ENCODE results near the gene PDGFRB. TPM values are rescaled to one million over a fixed set of nuclear protein-coding genes. Genes with fewer than 3 reads are reported as not detected.

Gene PDGFRB
- total and polyA plus RNA-seq, 2 of the 4 experiments (the other 2 are of a cell fraction), result 108 to 124 TPM

- Histone ChIP-seq H3K27me3 (ENCODE audit: control insufficient read depth, insufficient read depth, low read length) (no peaks in the 10 kb centered on the region), H3K9ac (ENCODE audit: low read depth, low read length) (no peak overlapping the region), H2BK120ac (ENCODE audit: low read depth, low read length) (peak overlapping the region; percentile 91), H3K9me3 (ENCODE audit: control insufficient read depth, insufficient read depth, low read length) (no peaks in the 10 kb centered on the region), H3K56ac (ENCODE audit: extremely low read depth, insufficient read depth, low read length) (no peak overlapping the region), H2AK9ac (replicated peaks; ENCODE audit: low read depth, low read length, poor library complexity) (peak overlapping the region; percentile 60), H4K91ac (ENCODE audit: insufficient read depth, low read depth, low read length) (no peak overlapping the region; the same call in 1 of the 2 replicates), H3K36me3 (ENCODE audit: control insufficient read depth, insufficient read depth, low read length) (peaks cover 16% of the 10 kb centered on the region; the same call in 1 of the 2 replicates), H3K4me2 (ENCODE audit: low read depth, low read length) (no peak overlapping the region), H3K27ac (ENCODE audit: insufficient read depth, low read length) (no peak overlapping the region), H3K14ac (replicated peaks; ENCODE audit: low read depth, low read length) (no peak overlapping the region), H4K8ac (ENCODE audit: low read depth in 2 of 2, low read length in 2 of 2) (no peak overlapping the region), H4K20me1 (ENCODE audit: insufficient read depth, low read length) (peaks cover 24% of the 10 kb centered on the region), H3K4me3 (ENCODE audit: insufficient read depth, low read depth, low read length) (no peak overlapping the region), H2BK15ac (ENCODE audit: low read depth, low read length) (peak overlapping the region; percentile 29; the same call in 1 of the 3 replicates), H2AK5ac (ENCODE audit: low read depth, low read length) (peak overlapping the region; percentile 62; the same call in 1 of the 2 replicates), H3K79me1 (ENCODE audit: low read depth in 1 of 2, low read length in 2 of 2) (peaks cover 2 to 58% of the 10 kb centered on the region in 2 experiments), H4K5ac (ENCODE audit: low read depth, low read length) (no peak overlapping the region), H3K23ac (ENCODE audit: low read depth, low read length) (no peak overlapping the region), H2BK20ac (ENCODE audit: low read depth, low read length) (peak overlapping the region; percentile 94; the same call in 1 of the 2 replicates), H3K18ac (ENCODE audit: low read depth, low read length) (no peak overlapping the region), H2BK5ac (ENCODE audit: low read depth, low read length, poor library complexity, severe bottlenecking) (no peak overlapping the region), H3K4ac (ENCODE audit: low read depth, low read length) (peak overlapping the region; percentile 93), H2AFZ (replicated peaks; ENCODE audit: low read length, poor library complexity) (no peak overlapping the region), H3K4me1 (ENCODE audit: control insufficient read depth, insufficient read depth, low read length) (peaks cover 39% of the 10 kb centered on the region), H3K9me1 (ENCODE audit: insufficient read depth, low read length) (peaks cover 35% of the 10 kb centered on the region)
- DNase-seq (no peak), ATAC-seq (ENCODE audit: low read depth) (no peak)
- 38% methylated on average over 2 of the region's 3 CpGs; no CpG with 5 or more reads in 1 of the 2 experiments for WGBS, 2 experiments (ENCODE audit: extremely low coverage in 2 of 2, insufficient read length in 1 of 2)
- intact Hi-C loops (cut with micrococcal nuclease), result no loop called here
- no TSS peak for BruUV-seq (replicated peaks)
- in situ Hi-C loops (cut with MboI; ENCODE audit: low sequenced_read_pairs), result no loop called here
- POLR2A ChIA-PET (ENCODE audit: unreplicated experiment), result no interaction called here
- TF ChIP-seq CTCF (conservative IDR thresholded peaks at IDR 0.05; ENCODE audit: low read depth, low read length) (no peak), MXI1 (IDR thresholded peaks at IDR 0.05; ENCODE audit: borderline replicate concordance, low read depth, low read length) (no peak), POLR2A (IDR thresholded peaks at IDR 0.05; ENCODE audit: low read depth, low read length) (no peak), FOS (IDR thresholded peaks at IDR 0.05; ENCODE audit: low read depth, low read length) (no peak), CEBPB (IDR thresholded peaks at IDR 0.05; ENCODE audit: low read depth, low read length) (no peak), CHD1 (IDR thresholded peaks at IDR 0.05; ENCODE audit: low read depth, low read length) (no peak)
- CTCF ChIA-PET, result no interaction called here
- dilution Hi-C loops (cut with HindIII; ENCODE audit: low sequenced_read_pairs, unreplicated experiment), result no loop called here
These were observed 1.5 kb upstream of the PDGFRB start for GRCh38 chr5:150157168-150157567.
